K562 (cell line): ENCODE results near the gene CDK5RAP3. TPM values are rescaled to one million over a fixed set of nuclear protein-coding genes. Genes with fewer than 3 reads are reported as not detected.

Experiments used
- ARID3A ChIP-seq: IDR thresholded peaks from 2 replicates; pipeline ENCODE4 v1.6.1; 2012; ENCODE audit warnings: low read depth, low read length, improper control_type of control experiment, borderline replicate concordance
- FOXM1 ChIP-seq, 2 experiments: fragments of 450-650 bp in 1 of 2; sonication (generic) in 1 of 2; formaldehyde crosslinking in 1 of 2; IDR thresholded peaks; 2 replicates each; pipeline versions ENCODE4 v1.6.1 to v1.9.0; 2017 to 2022; ENCODE audit warnings: low read depth in 2 of 2, mild to moderate bottlenecking in 2 of 2, missing genetic modification reagents in 1 of 2, moderate library complexity in 1 of 2
- HMBOX1 ChIP-seq: sonication (generic); IDR thresholded peaks from 2 replicates; pipeline ENCODE4 v1.6.1; 2016
- JUND ChIP-seq, 2 experiments: IDR thresholded peaks; 2 replicates in 1 of 2; 3 replicates in 1 of 2; pipeline ENCODE4 v1.6.1; 2011; ENCODE audit warnings: borderline replicate concordance in 2 of 2, low read depth in 2 of 2, low read length in 2 of 2, improper control_type of control experiment in 1 of 2, missing biosample characterization in 1 of 2, missing genetic modification characterization in 1 of 2, missing genetic modification reagents in 1 of 2
- KLF1 ChIP-seq: fragments of 450-650 bp; IDR thresholded peaks from 2 replicates; pipeline ENCODE4 v1.6.1; 2016; ENCODE audit warnings: missing genetic modification characterization, missing compliant biosample characterization
- MNT ChIP-seq, 2 experiments: fragments of 450-650 bp; conservative IDR thresholded peaks; 2 replicates each; pipeline ENCODE4 v1.6.1; 2017; ENCODE audit warnings: mild to moderate bottlenecking in 2 of 2, moderate library complexity in 2 of 2
- MYC ChIP-seq, 2 experiments: fragments of 250-450 bp in 1 of 2; sonication (Bioruptor Pico) in 1 of 2; IDR thresholded peaks; 2 replicates each; pipeline versions ENCODE4 v1.5.1 to v1.6.1; 2012 to 2021; ENCODE audit warnings: low read depth in 2 of 2, borderline replicate concordance in 1 of 2, improper control_type of control experiment in 1 of 2, low read length in 1 of 2, mild to moderate bottlenecking in 1 of 2, moderate library complexity in 1 of 2
- NCOA2 ChIP-seq, 2 experiments: fragments of 450-650 bp; IDR thresholded peaks; 2 replicates each; pipeline ENCODE4 v1.6.1; 2018; ENCODE audit warnings: mild to moderate bottlenecking in 2 of 2, moderate library complexity in 1 of 2; ENCODE audit not compliant: partially characterized antibody in 2 of 2
- NR1H2 ChIP-seq: sonication (generic); formaldehyde crosslinking; IDR thresholded peaks from 2 replicates; pipeline ENCODE4 v1.4.0; 2020; ENCODE audit warnings: mild to moderate bottlenecking, missing genetic modification reagents
- PBX2 ChIP-seq, 2 experiments: IDR thresholded peaks in 1 of 2; conservative IDR thresholded peaks in 1 of 2; 2 replicates each; pipeline ENCODE4 v1.6.1; 2016; ENCODE audit warnings: low read depth in 2 of 2, mild to moderate bottlenecking in 1 of 2, missing compliant biosample characterization in 1 of 2, missing genetic modification characterization in 1 of 2, moderate library complexity in 1 of 2
- RFX7 ChIP-seq: fragments of 250-450 bp; sonication (Bioruptor Pico); IDR thresholded peaks from 2 replicates; pipeline ENCODE4 v1.5.1; 2021; ENCODE audit warnings: mild to moderate bottlenecking
- SMAD4 ChIP-seq: fragments of 250-450 bp; sonication (Bioruptor Pico); conservative IDR thresholded peaks from 2 replicates; pipeline ENCODE4 v1.8.0; 2021; ENCODE audit warnings: inconsistent platforms, mild to moderate bottlenecking, moderate library complexity
- SRF ChIP-seq, 2 experiments: fragments of 250-450, 450-650 bp in 1 of 2; sonication (Bioruptor Pico) in 1 of 2; sonication (generic) in 1 of 2; formaldehyde crosslinking; IDR thresholded peaks; 2 replicates each; pipeline versions ENCODE4 v1.5.0 to v1.5.1; 2020 to 2022; ENCODE audit warnings: mild to moderate bottlenecking in 1 of 2, missing genetic modification reagents in 1 of 2
- STAG1 ChIP-seq: sonication (generic); formaldehyde crosslinking; IDR thresholded peaks from 2 replicates; pipeline ENCODE4 v1.5.0; 2020; ENCODE audit warnings: missing genetic modification reagents, borderline replicate concordance
- TRIM24 ChIP-seq, 2 experiments: fragments of 450-650 bp; IDR thresholded peaks; 2 replicates each; pipeline ENCODE4 v1.6.1; 2016
- ZBTB26 ChIP-seq: fragments of 450-650 bp; formaldehyde crosslinking; IDR thresholded peaks from 2 replicates; pipeline ENCODE4 v1.4.0; 2022; ENCODE audit warnings: missing genetic modification characterization
- ZSCAN29 ChIP-seq: fragments of 450-650 bp; IDR thresholded peaks from 2 replicates; pipeline ENCODE4 v1.6.1; 2017
- polyA plus RNA-seq, 8 experiments: library from polyadenylated mRNA; depleted of rRNA in 4 of 8; stranded (reverse) in 5 of 8; unstranded in 3 of 8; fragments of >200 nt; fragmentation: Nextera tagmentation in 2 of 8; fragmentation: Illumina TruSeq in 1 of 8; extraction: Ambion mirVana in 2 of 8; extraction: Trizol in 1 of 8; gene quantifications; 2 replicates each; pipeline versions ENCODE4 v1.2.1 to v1.2.3, GENCODE V29; 2011 to 2014; ENCODE audit warnings: inconsistent platforms in 1 of 8, missing spikeins in 1 of 8
- total RNA-seq, 7 experiments: library from RNA; depleted of rRNA in 6 of 7; stranded (reverse); fragments of >200 nt in 6 of 7; fragmentation: Illumina TruSeq in 2 of 7; extraction: Trizol in 2 of 7; gene quantifications; 2 replicates each; pipeline versions ENCODE4 v1.2.1 to v1.2.3, GENCODE V29; 2011 to 2021; ENCODE audit warnings: low replicate concordance in 1 of 7

CDK5RAP3 gene
- total and polyA plus RNA-seq, 9 of the 15 experiments (the other 6 are each of a cell fraction or from before 2014, with no cell fraction given) = 44.2 to 202 (median 91.5) TPM

GRCh38 chr17:47946929-47947397 lies 23.9 kb upstream of the CDK5RAP3 start (continued):
- peak; percentile 70 for TF ChIP-seq PBX2 (CRISPR knock-in tag; IDR thresholded peaks at IDR 0.05; ENCODE audit: low read depth)
- peak; percentile 93 for TF ChIP-seq PBX2 (tag; conservative IDR thresholded peaks at IDR 0.05; ENCODE audit: low read depth)
- TF ChIP-seq SRF (CRISPR knock-in tag; IDR thresholded peaks at IDR 0.05) = 0 out of 4 replicates have a peak, but pooled peaks of 1 of the 2 experiments have one; percentile 30
- no peak for TF ChIP-seq ZSCAN29
- TF ChIP-seq MYC (IDR thresholded peaks at IDR 0.05; ENCODE audit: low read depth, low read length) = peak; percentile 44; the same call in 1 of the 2 replicates
- no peak for TF ChIP-seq MYC (CRISPR knock-in tag; IDR thresholded peaks at IDR 0.05; ENCODE audit: borderline replicate concordance, low read depth)
- peak in 1 of 2 experiments; percentile 40; a peak in 1 of 4 replicates for TF ChIP-seq MNT (conservative IDR thresholded peaks at IDR 0.05)
- TF ChIP-seq RFX7 = no peak
- peak; percentile 32; the same call in 1 of the 2 replicates for TF ChIP-seq SMAD4 (CRISPR knock-in tag)
- no peak for TF ChIP-seq NCOA2 (IDR thresholded peaks at IDR 0.05; ENCODE audit: partially characterized antibody in 2 of 2)
- TF ChIP-seq JUND (IDR thresholded peaks at IDR 0.05; ENCODE audit: borderline replicate concordance, low read depth, low read length) = peak; percentile 88
- peak; percentile 85; the same call in 2 of the 3 replicates for TF ChIP-seq JUND (tag; IDR thresholded peaks at IDR 0.05; ENCODE audit: borderline replicate concordance, low read depth, low read length)
- no peak for TF ChIP-seq ZBTB26 (CRISPR knock-in tag)
- peak; percentile 57; the same call in 1 of the 2 replicates for TF ChIP-seq HMBOX1
- TF ChIP-seq KLF1 (tag) = no peak
- no peak for TF ChIP-seq STAG1 (CRISPR knock-in tag)
- no peak for TF ChIP-seq TRIM24 (IDR thresholded peaks at IDR 0.05)
- TF ChIP-seq FOXM1 (IDR thresholded peaks at IDR 0.05; ENCODE audit: low read depth) = peak; percentile 89
- TF ChIP-seq FOXM1 (CRISPR knock-in tag; IDR thresholded peaks at IDR 0.05; ENCODE audit: low read depth) = no peak
- no peak for TF ChIP-seq NR1H2 (CRISPR knock-in tag)
- TF ChIP-seq ARID3A = peak; percentile 95; the same call in 1 of the 2 replicates
